ENCODE data around the gene GNA12. TPM values are rescaled to one million over a fixed set of nuclear protein-coding genes. Genes with fewer than 3 reads are reported as not detected.

The GNA12 gene
- total RNA-seq, 1 experiment from 2014 or later, result 16.4 TPM

- DNase-seq (ENCODE audit: low spot score), result no peak
These were observed 128.5 kb downstream of the GNA12 start for GRCh38 chr7:2715341-2716231.

- DNase-seq (ENCODE audit: low spot score), result no peak
These were observed 129.5 kb downstream of the GNA12 start for GRCh38 chr7:2714636-2715035.

GRCh38 chr7:2713978-2714377, 130.1 kb downstream of the GNA12 start:
- DNase-seq (ENCODE audit: low spot score), result no peak

GRCh38 chr7:2713370-2713769, 130.7 kb downstream of the GNA12 start:
- no peak for DNase-seq (ENCODE audit: low spot score)

GRCh38 chr7:2711895-2712675, 132.0 kb downstream of the GNA12 start:
- no peak for DNase-seq (ENCODE audit: low spot score)

GRCh38 chr7:2710901-2711551, 133.1 kb downstream of the GNA12 start:
- peak; percentile 40 for DNase-seq (ENCODE audit: low spot score)

- no peak for DNase-seq (ENCODE audit: low spot score)
These were observed 133.8 kb downstream of the GNA12 start for GRCh38 chr7:2710286-2710655.

- no peak for DNase-seq (ENCODE audit: low spot score)
These were observed 134.4 kb downstream of the GNA12 start for GRCh38 chr7:2709553-2710285.

- DNase-seq (ENCODE audit: low spot score), result no peak
These were observed 135.4 kb downstream of the GNA12 start for GRCh38 chr7:2708547-2709310.

GRCh38 chr7:2708041-2708440, 136.1 kb downstream of the GNA12 start:
- DNase-seq (ENCODE audit: low spot score), result no peak

GRCh38 chr7:2707481-2707880, 136.6 kb downstream of the GNA12 start:
- DNase-seq (ENCODE audit: low spot score), result no peak

- no peak for DNase-seq (ENCODE audit: low spot score)
These were observed 137.4 kb downstream of the GNA12 start for GRCh38 chr7:2706685-2707126.

- DNase-seq (ENCODE audit: low spot score), result no peak
These were observed 138.6 kb downstream of the GNA12 start for GRCh38 chr7:2705371-2706096.

- no peak for DNase-seq (ENCODE audit: low spot score)
These were observed 141.5 kb downstream of the GNA12 start for GRCh38 chr7:2702594-2702957.

- DNase-seq (ENCODE audit: low spot score), result no peak
These were observed 142.1 kb downstream of the GNA12 start for GRCh38 chr7:2701832-2702593.

GRCh38 chr7:2701424-2701823, 142.7 kb downstream of the GNA12 start:
- no peak for DNase-seq (ENCODE audit: low spot score)

- DNase-seq (ENCODE audit: low spot score), result no peak
These were observed 143.8 kb downstream of the GNA12 start for GRCh38 chr7:2700141-2700850.

- no peak for DNase-seq (ENCODE audit: low spot score)
These were observed 144.9 kb downstream of the GNA12 start for GRCh38 chr7:2699289-2699620.
